SKM-1 treated with dmso at 0.1 percent for 144 hours (cell line): ENCODE data around the gene AKNA.
A peak's percentile ranks its signal among the peaks of the same experiment; 100 is the strongest.

Experiments used
- DNase-seq: peaks from one replicate; lab custom pipeline; 2025; ENCODE audit not compliant: unreplicated experiment; lab: John Stamatoyannopoulos, UW

The AKNA gene

GRCh38 chr9:114397219-114397847 is 9.6 kb upstream of the AKNA start:
- DNase-seq: no peak

DNA sequence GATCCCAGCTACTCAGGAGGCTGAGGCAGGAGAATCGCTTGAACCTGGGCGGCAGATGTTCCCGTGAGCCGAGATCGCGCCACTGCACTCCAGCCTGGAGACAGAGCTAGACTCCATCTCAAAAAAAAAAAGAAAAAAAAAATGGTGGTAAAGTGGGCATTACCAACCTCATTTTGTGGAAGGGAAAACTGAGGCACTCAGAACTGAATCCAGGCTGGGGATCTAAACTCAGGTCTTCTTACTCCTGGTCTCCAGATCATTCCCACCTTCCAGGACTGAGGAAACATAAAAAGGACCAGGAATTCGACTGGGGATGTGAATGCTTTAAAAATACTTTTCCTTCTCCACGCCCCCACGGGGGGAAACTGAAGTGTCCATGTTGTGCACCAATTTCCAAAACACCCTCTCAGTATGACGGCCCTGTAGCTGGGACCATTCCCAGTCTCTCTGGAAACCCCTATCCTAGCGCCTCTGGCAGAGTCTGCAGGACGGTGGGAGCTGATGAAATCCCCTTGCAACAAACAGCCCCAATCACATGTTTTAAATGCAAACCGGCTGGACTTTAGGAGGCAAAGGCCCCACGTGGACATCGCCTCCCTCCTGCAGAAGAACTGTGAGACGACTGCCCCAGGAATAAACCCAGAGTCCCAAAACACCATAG is 8.9 kb upstream of the AKNA start:
- DNase-seq: no peak

DNA sequence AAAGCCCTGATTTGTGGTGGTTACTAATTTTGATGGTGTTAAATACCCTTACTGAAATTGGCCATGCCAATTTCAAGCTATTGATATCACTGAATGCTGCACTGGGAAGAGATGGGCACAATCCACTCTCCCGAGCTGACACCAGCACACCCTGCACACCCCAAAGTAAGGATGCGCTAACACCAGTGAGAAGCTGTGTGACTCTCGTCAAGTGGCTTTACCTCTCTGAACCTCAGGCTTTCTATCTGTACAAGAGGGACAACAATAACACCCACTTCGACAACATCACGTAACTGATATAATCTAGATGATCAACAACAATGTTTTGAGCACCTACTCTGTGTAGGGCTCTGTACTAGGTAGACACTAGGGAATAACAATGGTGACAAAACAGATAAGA is 8.0 kb upstream of the AKNA start:
- no peak for DNase-seq

DNA sequence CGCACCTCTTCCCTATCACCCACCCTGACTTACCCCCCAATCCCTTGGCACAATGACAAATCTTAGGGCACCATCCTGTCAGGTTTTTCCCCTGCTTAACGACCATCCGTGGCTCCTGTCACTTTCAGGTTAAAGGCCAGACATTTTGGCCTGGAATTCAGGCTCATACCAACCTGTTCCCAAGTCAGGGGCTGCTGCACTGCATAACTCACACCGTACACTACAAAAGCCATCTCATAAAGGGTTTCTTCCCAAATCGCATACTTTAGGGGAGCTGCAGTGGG is 7.5 kb upstream of the AKNA start:
- DNase-seq: no peak

- no peak for DNase-seq
These were observed 6.9 kb upstream of the AKNA start for GRCh38 chr9:114394523-114395333.

GRCh38 chr9:114392749-114393112 is 4.9 kb upstream of the AKNA start:
- no peak for DNase-seq

- no peak for DNase-seq
These were observed 3.2 kb upstream of the AKNA start for GRCh38 chr9:114390952-114391351.

DNA sequence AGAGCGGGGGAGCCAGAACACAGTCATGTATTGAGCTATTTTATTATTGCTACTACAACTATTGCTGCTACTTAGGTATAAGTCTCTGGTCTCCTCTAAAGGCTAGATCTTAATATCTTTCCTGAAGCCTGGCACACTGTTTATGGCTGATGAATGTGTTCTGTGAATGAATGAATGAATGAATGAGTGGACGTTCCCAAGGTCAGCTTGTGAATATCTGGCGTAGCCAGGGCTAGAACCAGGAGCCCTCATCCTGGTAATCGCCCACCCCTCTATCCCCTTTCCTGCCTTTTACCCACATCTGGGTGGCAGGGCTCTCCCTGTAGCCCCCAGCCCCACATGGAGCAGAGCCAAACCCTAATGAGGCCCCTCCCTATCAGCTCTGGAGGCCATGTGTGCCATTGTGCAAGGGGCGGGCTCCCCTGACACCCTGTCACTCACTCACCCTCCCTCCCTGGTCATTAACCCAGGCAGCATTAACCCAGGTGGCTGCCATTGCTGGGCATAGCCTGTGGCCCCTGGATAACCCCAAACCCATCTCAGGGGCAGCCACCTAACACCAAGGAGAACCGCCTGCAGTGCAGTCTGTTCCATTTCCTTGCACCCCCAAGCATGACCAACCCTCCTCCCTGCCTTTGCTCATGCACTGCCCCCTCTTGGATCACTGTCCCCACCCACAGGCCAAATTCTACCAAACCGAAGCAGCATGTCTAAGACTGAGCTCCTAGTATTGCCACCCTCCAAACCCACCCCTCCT is 2.0 kb upstream of the AKNA start:
- no peak for DNase-seq

DNA sequence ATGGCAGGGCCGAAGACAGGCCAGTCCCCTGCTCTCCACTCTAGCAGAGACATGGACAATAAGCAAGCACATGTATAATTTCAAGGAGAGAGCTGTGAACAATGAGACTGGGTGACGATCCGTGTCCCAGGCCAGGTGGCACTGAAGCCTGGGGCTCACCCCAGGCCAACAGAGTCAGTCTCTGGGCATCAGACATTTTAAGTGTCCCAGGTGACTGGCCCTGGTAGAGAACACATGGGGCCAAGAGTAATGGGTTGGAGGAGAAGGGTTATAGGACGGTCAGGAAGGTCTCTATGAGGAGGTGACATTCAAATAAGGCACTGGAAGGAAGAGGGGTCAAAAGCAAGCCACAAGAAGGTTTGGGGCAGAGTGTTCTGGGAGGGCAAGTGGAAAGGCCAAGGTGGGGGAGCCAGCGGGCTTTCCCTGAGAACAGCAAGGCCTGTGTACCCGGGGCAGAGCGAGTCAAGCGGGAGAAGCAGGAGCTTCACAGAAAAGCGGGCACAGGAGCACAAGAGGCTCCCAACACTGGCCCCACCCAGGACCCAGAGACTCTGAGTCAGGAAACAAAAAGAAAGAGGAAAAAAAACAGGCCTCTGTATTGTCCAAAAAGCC is 1.1 kb upstream of the AKNA start:
- no peak for DNase-seq

GRCh38 chr9:114388357-114388682 is 538 bp upstream of the AKNA start:
- no peak for DNase-seq

DNA sequence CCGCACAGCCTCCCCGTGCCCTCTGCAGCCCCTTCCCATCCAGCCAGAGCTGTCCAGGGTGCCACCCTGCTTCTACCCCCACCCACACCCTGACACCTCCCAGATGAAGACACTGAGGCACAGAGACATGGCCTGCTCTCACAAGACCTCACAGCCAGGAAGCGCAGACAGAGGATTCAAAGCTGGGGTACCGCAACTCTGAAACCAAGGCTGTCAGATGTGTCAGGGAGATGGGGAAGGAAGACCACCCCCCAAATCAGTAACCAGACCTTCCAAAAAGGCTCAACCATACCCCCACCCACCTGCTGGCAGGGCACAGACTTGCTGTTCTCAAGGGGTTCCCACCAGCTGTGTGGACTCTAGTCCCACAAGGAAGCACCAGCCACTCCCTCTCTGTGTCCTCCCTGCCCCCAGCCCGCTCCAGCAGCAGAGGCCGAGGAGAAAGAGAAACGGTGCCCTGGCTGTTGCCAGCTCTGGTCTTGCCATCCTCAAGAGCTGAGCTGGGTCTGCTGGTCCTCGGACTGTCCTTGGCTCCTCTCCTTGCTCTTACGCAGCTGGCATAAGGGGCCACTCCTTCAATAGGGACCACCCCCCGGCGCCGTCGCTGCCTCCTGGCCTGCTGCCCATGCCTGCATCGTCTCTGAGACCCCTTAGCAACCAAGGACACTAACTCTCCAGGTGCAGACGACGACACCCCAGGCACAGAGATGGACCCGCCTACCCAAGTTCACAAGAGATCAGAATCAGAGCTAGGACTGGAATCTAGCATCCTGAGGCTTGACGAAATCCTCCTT is 699 bp downstream of the AKNA start:
- no peak for DNase-seq

GRCh38 chr9:114386361-114386885 is 1.4 kb downstream of the AKNA start:
- no peak for DNase-seq

GRCh38 chr9:114385397-114386181 is 2.2 kb downstream of the AKNA start:
- peak; percentile 87 for DNase-seq

- no peak for DNase-seq
These were observed 2.9 kb downstream of the AKNA start for GRCh38 chr9:114384836-114385396.

- no peak for DNase-seq
These were observed 3.4 kb downstream of the AKNA start for GRCh38 chr9:114384341-114384740.

DNA sequence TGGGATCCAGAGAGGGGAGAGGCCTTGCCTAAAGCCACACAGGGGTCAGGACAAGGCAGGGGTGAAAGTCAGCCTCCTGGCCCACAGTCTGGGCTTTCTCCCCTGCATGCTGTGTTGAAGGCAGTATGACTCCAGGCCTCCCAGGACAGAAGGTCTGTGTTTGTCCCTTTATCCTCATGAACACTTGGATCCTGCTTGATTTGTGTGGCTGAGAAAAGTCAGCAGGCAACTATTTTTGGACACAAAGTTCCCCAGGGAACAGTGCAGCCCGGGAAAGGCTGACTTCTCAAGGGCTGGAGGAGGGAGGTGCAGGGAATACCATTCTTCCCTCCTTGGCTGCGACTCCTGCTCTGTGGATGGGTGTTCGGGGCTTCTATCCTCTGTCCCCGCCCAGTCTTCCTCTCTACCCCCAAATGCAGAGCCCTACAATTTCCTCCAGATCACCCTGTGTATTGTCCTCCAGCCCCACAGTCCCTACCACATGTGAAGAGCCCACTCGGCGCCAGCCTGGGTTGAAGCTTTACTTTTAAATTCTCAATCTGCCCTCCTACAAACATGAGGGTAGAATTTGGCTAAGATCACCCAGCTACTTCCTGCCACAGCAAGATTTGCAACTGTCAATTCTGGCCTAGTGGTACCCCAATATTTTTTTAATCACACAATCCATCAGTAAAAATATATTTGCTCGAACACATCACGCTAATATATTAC is 4.1 kb downstream of the AKNA start:
- DNase-seq: no peak

- DNase-seq: peak; percentile 19
These were observed 4.9 kb downstream of the AKNA start for GRCh38 chr9:114382699-114383520.

GRCh38 chr9:114378883-114379282 is 8.9 kb downstream of the AKNA start:
- DNase-seq: no peak
